ENCODE measurements around the gene THRB.

- TF ChIP-seq CTCF (IDR thresholded peaks at IDR 0.05) (no peak), POLR2AphosphoS5 (IDR thresholded peaks at IDR 0.05) (no peak), POLR2A (IDR thresholded peaks at IDR 0.05) (no peak)
Measured at GRCh38 chr3:24387493-24387892, 107.2 kb downstream of the THRB start.
